B cell (primary cell): ENCODE data around the gene FLG. TPM values are rescaled to one million over a fixed set of nuclear protein-coding genes. Genes with fewer than 3 reads are reported as not detected.
"Not testable (repeated sequence)": the region's sequence is repeated elsewhere in the genome, so short reads cannot be mapped to it uniquely, and the experiment has no call there.

Experiments used
- ATAC-seq: fragments of 200-7000 bp; cut with Tn5 transposase; one replicate; pipeline ENCODE4 v1.10.0; 2021; ENCODE audit warnings: low read depth, mild to moderate bottlenecking, moderate number of reproducible peaks, moderate library complexity
- CTCF ChIA-PET: fragments of 350-600 bp; sonication (Branson Sonifier 250); formaldehyde crosslinking; loops from one replicate; lab custom pipeline; 2021; ENCODE audit warnings: antibody characterized with exemption, inconsistent platforms; lab: Charles Lee
- POLR2A ChIA-PET: fragments of 350-600 bp; sonication (Branson Sonifier 250); formaldehyde crosslinking; loops from one replicate; lab custom pipeline; 2021; ENCODE audit warnings: antibody characterized with exemption; lab: Charles Lee
- DNase-seq: peaks from one replicate; pipeline ENCODE4 v3.0.0; 2013
- H2AFZ ChIP-seq: 2 replicates; pipeline ENCODE4 v1.6.1; 2012; ENCODE audit warnings: mild to moderate bottlenecking, low read depth, low read length; ENCODE audit not compliant: insufficient read depth, poor library complexity, severe bottlenecking
- H3K27ac ChIP-seq, 2 donors: 1 replicate in 1 of 2; 2 replicates in 1 of 2; pipeline ENCODE4 v1.5.1; 2012 to 2013; ENCODE audit warnings: low read length in 2 of 2, mild to moderate bottlenecking in 2 of 2, moderate library complexity in 1 of 2
- H3K27me3 ChIP-seq, 4 experiments: fragments of 200-600 bp in 1 of 4; sonication (generic) in 1 of 4; replicated peaks in 1 of 4; 1 replicate in 2 of 4; 2 replicates in 2 of 4; pipeline versions ENCODE4 v1.6.1 to v1.7.0; 2013 to 2016; ENCODE audit warnings: low read length in 3 of 4, mild to moderate bottlenecking in 2 of 4, mixed read lengths in 1 of 4, moderate library complexity in 1 of 4; ENCODE audit not compliant: insufficient read depth in 4 of 4, control insufficient read depth in 3 of 4; ENCODE audit errors: control extremely low read depth in 1 of 4
- H3K36me3 ChIP-seq, 2 experiments: replicated peaks in 1 of 2; 1 replicate in 1 of 2; 2 replicates in 1 of 2; pipeline versions ENCODE4 v1.6.1 to v1.7.1; 2013; ENCODE audit warnings: low read length in 1 of 2; ENCODE audit not compliant: insufficient read depth in 2 of 2, control insufficient read depth in 1 of 2; ENCODE audit errors: control extremely low read depth in 1 of 2, extremely low read depth in 1 of 2
- H3K4me1 ChIP-seq, 2 donors: fragments of 200-600 bp in 1 of 2; sonication (generic) in 1 of 2; 1 replicate in 1 of 2; 2 replicates in 1 of 2; pipeline versions ENCODE4 v1.5.1 to v1.6.1; 2013 to 2017; ENCODE audit warnings: low read length in 2 of 2; ENCODE audit not compliant: control insufficient read depth in 2 of 2, insufficient read depth in 2 of 2
- H3K4me2 ChIP-seq: replicated peaks from 2 replicates; pipeline ENCODE3; 2012; ENCODE audit warnings: mild to moderate bottlenecking, low read depth, low read length; ENCODE audit not compliant: poor library complexity, severe bottlenecking
- H3K4me3 ChIP-seq, 5 experiments: fragments of 200-600 bp in 1 of 5; sonication (generic) in 1 of 5; 1 replicate in 3 of 5; 2 replicates in 2 of 5; pipeline versions ENCODE4 v1.5.1 to v1.7.0; 2011 to 2016; ENCODE audit warnings: low read length in 4 of 5, mild to moderate bottlenecking in 4 of 5, low read depth in 2 of 5, control low read depth in 1 of 5, moderate library complexity in 1 of 5; ENCODE audit not compliant: insufficient read depth in 1 of 5; ENCODE audit errors: control extremely low read depth in 1 of 5, extremely low read depth in 1 of 5
- H3K79me2 ChIP-seq: fragments of 200-600 bp; sonication (generic); one replicate; pipeline ENCODE4 v1.6.0; 2016; ENCODE audit warnings: low read length; ENCODE audit not compliant: control insufficient read depth, insufficient read depth
- H3K9ac ChIP-seq: fragments of 200-600 bp; sonication (generic); 2 replicates; pipeline ENCODE4 v1.6.1; 2017; ENCODE audit warnings: mild to moderate bottlenecking, low read length, moderate library complexity
- H3K9me3 ChIP-seq, 3 donors: one replicate each; pipeline versions ENCODE4 v1.6.1 to v1.7.1; 2013; ENCODE audit warnings: low read length in 2 of 3; ENCODE audit not compliant: control insufficient read depth in 2 of 3, insufficient read depth in 1 of 3; ENCODE audit errors: control extremely low read depth in 1 of 3
- H4K20me1 ChIP-seq: 2 replicates; pipeline ENCODE4 v1.6.0; 2012; ENCODE audit warnings: mild to moderate bottlenecking, low read length; ENCODE audit not compliant: insufficient read depth, control insufficient read depth, poor library complexity, severe bottlenecking
- H3K27ac Mint-ChIP-seq: one replicate; pipeline ENCODE4 v1.8.0; 2021; ENCODE audit warnings: mixed read lengths
- H3K27me3 Mint-ChIP-seq: one replicate; pipeline ENCODE4 v1.8.0; 2021; ENCODE audit warnings: mixed read lengths
- H3K4me1 Mint-ChIP-seq: one replicate; pipeline ENCODE4 v1.8.0; 2021; ENCODE audit warnings: mixed read lengths
- H3K4me3 Mint-ChIP-seq: one replicate; pipeline ENCODE4 v1.8.0; 2021; ENCODE audit warnings: mixed read lengths
- H3K9me3 Mint-ChIP-seq: one replicate; pipeline ENCODE4 v1.8.0; 2022; ENCODE audit warnings: mixed read lengths; ENCODE audit not compliant: insufficient read depth
- WGBS: methylation state at CpG from one replicate; pipeline ENCODE4 v1.1.5; 2013; ENCODE audit warnings: missing lambda C conversion rate; ENCODE audit not compliant: insufficient coverage; 5-methylcytosine and 5-hydroxymethylcytosine counted together
- intact Hi-C: fragments of 100-400 bp; cut with micrococcal nuclease; formaldehyde crosslinking; loops from one replicate; pipeline ENCODE4 v1.10.0; 2022
- polyA plus RNA-seq: library from polyadenylated mRNA; depleted of rRNA; stranded (reverse); fragments of >200 nt; gene quantifications from 2 replicates; pipeline ENCODE4 v1.2.3, GENCODE V29; 2012
- total RNA-seq, 2 donors: library from RNA; stranded (reverse); fragments of 120-200 nt in 1 of 2; gene quantifications; 1 replicate in 1 of 2; 2 replicates in 1 of 2; pipeline versions ENCODE4 v1.2.3 to v1.2.4, GENCODE V29; 2013 to 2022

FLG gene
- total and polyA plus RNA-seq, 2 donors (not counting 1 experiment from before 2014, with no cell fraction given): not detected

GRCh38 chr1:152256394-152256793, 68.6 kb downstream of the FLG start:
- H3K9me3 Mint-ChIP-seq, POLR2A ChIA-PET, H3K27ac Mint-ChIP-seq, H3K27ac ChIP-seq, H3K27me3 Mint-ChIP-seq, H3K4me1 ChIP-seq, H3K4me2 ChIP-seq, DNase-seq, H3K36me3 ChIP-seq, H3K4me3 ChIP-seq, ATAC-seq, H2AFZ ChIP-seq, H3K27me3 ChIP-seq, H3K9ac ChIP-seq, H3K4me3 Mint-ChIP-seq, H3K4me1 Mint-ChIP-seq, intact Hi-C loops, H4K20me1 ChIP-seq, H3K79me2 ChIP-seq, CTCF ChIA-PET: not testable (repeated sequence)
- peaks cover 0 to 14% (median 2%) of the 10 kb centered on the region in 3 donors for H3K9me3 ChIP-seq
- 86% methylated on average over 11 of the region's 21 CpGs for WGBS

Other genes starting within 250 kb of the FLG start
- gene TCHHL1, start 236.2 kb downstream of the FLG start, total RNA-seq: not detected in 2 replicates
- gene TCHHL1, start 236.2 kb downstream of the FLG start, polyA plus RNA-seq: not detected in 2 replicates
- gene TCHH, start 209.8 kb downstream of the FLG start, total RNA-seq: not detected in 2 replicates
- gene TCHH, start 209.8 kb downstream of the FLG start, polyA plus RNA-seq: not detected in 2 replicates
- not detected in 2 replicates for gene RPTN, start 166.0 kb downstream of the FLG start, total RNA-seq
- not detected in 2 replicates for gene RPTN, start 166.0 kb downstream of the FLG start, polyA plus RNA-seq
- not detected in 2 replicates for gene HRNR, start 101.0 kb downstream of the FLG start, total RNA-seq
- gene HRNR, start 101.0 kb downstream of the FLG start, polyA plus RNA-seq: not detected in 2 replicates
- gene FLG2, start 34.8 kb upstream of the FLG start, total RNA-seq: not detected in 2 replicates
- gene FLG2, start 34.8 kb upstream of the FLG start, polyA plus RNA-seq: not detected in 2 replicates
- gene CRNN, start 89.0 kb upstream of the FLG start, total RNA-seq: not detected in 2 replicates
- not detected in 2 replicates for gene CRNN, start 89.0 kb upstream of the FLG start, polyA plus RNA-seq
- gene LCE5A, start 185.6 kb upstream of the FLG start, total RNA-seq: not detected in 2 replicates
- not detected in 2 replicates for gene LCE5A, start 185.6 kb upstream of the FLG start, polyA plus RNA-seq
- gene CRCT1, start 189.2 kb upstream of the FLG start, total RNA-seq: not detected in 2 replicates
- not detected in 2 replicates for gene CRCT1, start 189.2 kb upstream of the FLG start, polyA plus RNA-seq
- gene LCE3E, start 241.5 kb upstream of the FLG start, total RNA-seq: not detected in 2 replicates
- not detected in 2 replicates for gene LCE3E, start 241.5 kb upstream of the FLG start, polyA plus RNA-seq